ENCODE results near the gene TINCR.

Gene TINCR

GRCh38 chr19:5607318-5608275 lies 39.8 kb upstream of the TINCR start:
- TF ChIP-seq ZFX (IDR thresholded peaks at IDR 0.05) (no peak), CTCF (conservative IDR thresholded peaks at IDR 0.05) (no peak)
- H3K27ac ChIP-seq: no peak overlapping the region

GRCh38 chr19:5605362-5605761 lies 37.6 kb upstream of the TINCR start:
- H3K27ac ChIP-seq: no peak overlapping the region
- TF ChIP-seq ZFX (IDR thresholded peaks at IDR 0.05) (no peak), CTCF (conservative IDR thresholded peaks at IDR 0.05) (no peak)

- H3K27ac ChIP-seq: no peak overlapping the region
- TF ChIP-seq CTCF (conservative IDR thresholded peaks at IDR 0.05) (no peak), ZFX (IDR thresholded peaks at IDR 0.05) (no peak)
Measured at GRCh38 chr19:5603626-5604025, 35.9 kb upstream of the TINCR start.

- TF ChIP-seq ZFX (IDR thresholded peaks at IDR 0.05): no peak
- no peak for TF ChIP-seq CTCF (conservative IDR thresholded peaks at IDR 0.05)
- no peak overlapping the region for H3K27ac ChIP-seq
Measured at GRCh38 chr19:5600797-5601196, 33.0 kb upstream of the TINCR start.

- H3K27ac ChIP-seq: no peak overlapping the region
- TF ChIP-seq ZFX (IDR thresholded peaks at IDR 0.05): no peak
- no peak for TF ChIP-seq CTCF (conservative IDR thresholded peaks at IDR 0.05)
Measured at GRCh38 chr19:5595745-5596144, 28.0 kb upstream of the TINCR start.

- no peak for TF ChIP-seq ZFX (IDR thresholded peaks at IDR 0.05)
- no peak overlapping the region for H3K27ac ChIP-seq
Measured at GRCh38 chr19:5595129-5595528, 27.4 kb upstream of the TINCR start.

GRCh38 chr19:5594521-5594950 lies 26.8 kb upstream of the TINCR start:
- H3K27ac ChIP-seq: no peak overlapping the region
- no peak for TF ChIP-seq ZFX (IDR thresholded peaks at IDR 0.05)
- TF ChIP-seq CTCF (conservative IDR thresholded peaks at IDR 0.05): no peak
